Glutamatergic neuron (in vitro differentiated cells): ENCODE results near the gene CCDC93. TPM values are rescaled to one million over a fixed set of nuclear protein-coding genes. Genes with fewer than 3 reads are reported as not detected.
A peak's percentile ranks its signal among the peaks of the same experiment; 100 is the strongest.

ENCODE experiments used
- DNase-seq: peaks from one replicate; pipeline ENCODE4 v3.0.0; 2022
- H3K27ac Mint-ChIP-seq: one replicate; pipeline ENCODE4 v1.8.0; 2020; ENCODE audit warnings: mild to moderate bottlenecking, mixed read lengths, inconsistent platforms; ENCODE audit not compliant: unreplicated experiment
- H3K27me3 Mint-ChIP-seq: one replicate; pipeline ENCODE4 v1.8.0; 2020; ENCODE audit warnings: mild to moderate bottlenecking, moderate library complexity, mixed read lengths, inconsistent platforms; ENCODE audit not compliant: unreplicated experiment
- H3K36me3 Mint-ChIP-seq: one replicate; pipeline ENCODE4 v1.8.0; 2020; ENCODE audit warnings: mild to moderate bottlenecking, mixed read lengths, inconsistent platforms; ENCODE audit not compliant: unreplicated experiment
- H3K4me1 Mint-ChIP-seq: one replicate; pipeline ENCODE4 v1.8.0; 2020; ENCODE audit warnings: mild to moderate bottlenecking, low read depth, mixed read lengths, inconsistent platforms; ENCODE audit not compliant: unreplicated experiment
- H3K4me3 Mint-ChIP-seq: one replicate; pipeline ENCODE4 v1.8.0; 2020; ENCODE audit warnings: mild to moderate bottlenecking, mixed read lengths, inconsistent platforms; ENCODE audit not compliant: unreplicated experiment
- H3K9me3 Mint-ChIP-seq: one replicate; pipeline ENCODE4 v1.8.0; 2020; ENCODE audit warnings: mild to moderate bottlenecking, moderate library complexity, mixed read lengths, inconsistent platforms; ENCODE audit not compliant: unreplicated experiment
- total RNA-seq: library from RNA; stranded (reverse); fragmentation: NEBNext Ultra II Directional; extraction: Animal tissue kit (Norgen Biotek cat#: 25700); gene quantifications from one replicate; pipeline ENCODE4 v1.2.1, GENCODE V29; 2021; ENCODE audit not compliant: unreplicated experiment
- TF ChIP-seq, protein P1 (sequence below): fragments of 200-600 bp; sonication (generic); IDR thresholded peaks from one replicate; pipeline ENCODE4 v1.5.0; 2021; ENCODE audit not compliant: partially characterized antibody, unreplicated experiment

Gene CCDC93
- total RNA-seq, 1 donor from 2014 or later: 32.6 TPM

DNA sequence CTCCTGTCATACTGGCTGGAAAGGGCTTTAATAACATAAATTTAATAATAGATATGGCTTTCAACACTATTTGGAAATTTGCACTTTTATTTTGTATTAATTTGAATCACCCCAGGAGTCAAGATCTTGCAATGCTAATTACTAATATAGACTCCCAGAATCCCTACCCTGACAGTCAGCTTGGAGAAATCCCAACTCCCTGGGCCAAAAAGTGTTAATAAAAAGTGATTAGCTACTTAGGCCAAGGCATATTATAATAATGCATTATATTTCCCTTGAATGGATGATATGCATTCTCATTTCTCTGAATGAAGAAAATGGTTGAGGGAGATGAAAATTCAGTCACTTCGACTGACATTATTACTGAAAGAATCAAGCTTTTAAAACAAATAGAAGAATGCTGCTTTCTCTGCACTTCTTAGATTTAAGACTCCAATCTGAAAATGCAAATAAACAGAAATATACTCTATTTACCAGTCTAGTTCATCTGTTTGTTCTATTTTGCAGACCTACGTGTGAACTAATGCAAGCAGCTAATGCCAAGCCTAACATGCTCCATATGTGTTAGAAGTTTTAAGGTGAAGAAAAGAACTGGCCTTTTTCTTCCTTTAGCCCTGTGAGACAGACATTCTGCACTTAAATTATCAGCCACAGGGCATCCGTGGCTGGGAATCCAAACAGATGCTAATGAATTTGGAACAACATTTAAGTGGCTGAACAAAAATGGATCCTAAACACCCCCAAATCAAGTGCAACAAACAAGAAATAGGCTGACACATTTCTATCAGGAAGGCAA lies 40.5 kb upstream of the CCDC93 start:
- Mint-ChIP-seq H3K9me3 (no peaks in the 10 kb centered on the region), H3K4me3 (peak overlapping the region; percentile 67), H3K4me1 (peaks cover 30% of the 10 kb centered on the region), H3K36me3 (no peaks in the 10 kb centered on the region), H3K27ac (peak overlapping the region; percentile 77), H3K27me3 (peaks cover 3% of the 10 kb centered on the region)
- no peak for DNase-seq
- TF ChIP-seq, protein P1, sequence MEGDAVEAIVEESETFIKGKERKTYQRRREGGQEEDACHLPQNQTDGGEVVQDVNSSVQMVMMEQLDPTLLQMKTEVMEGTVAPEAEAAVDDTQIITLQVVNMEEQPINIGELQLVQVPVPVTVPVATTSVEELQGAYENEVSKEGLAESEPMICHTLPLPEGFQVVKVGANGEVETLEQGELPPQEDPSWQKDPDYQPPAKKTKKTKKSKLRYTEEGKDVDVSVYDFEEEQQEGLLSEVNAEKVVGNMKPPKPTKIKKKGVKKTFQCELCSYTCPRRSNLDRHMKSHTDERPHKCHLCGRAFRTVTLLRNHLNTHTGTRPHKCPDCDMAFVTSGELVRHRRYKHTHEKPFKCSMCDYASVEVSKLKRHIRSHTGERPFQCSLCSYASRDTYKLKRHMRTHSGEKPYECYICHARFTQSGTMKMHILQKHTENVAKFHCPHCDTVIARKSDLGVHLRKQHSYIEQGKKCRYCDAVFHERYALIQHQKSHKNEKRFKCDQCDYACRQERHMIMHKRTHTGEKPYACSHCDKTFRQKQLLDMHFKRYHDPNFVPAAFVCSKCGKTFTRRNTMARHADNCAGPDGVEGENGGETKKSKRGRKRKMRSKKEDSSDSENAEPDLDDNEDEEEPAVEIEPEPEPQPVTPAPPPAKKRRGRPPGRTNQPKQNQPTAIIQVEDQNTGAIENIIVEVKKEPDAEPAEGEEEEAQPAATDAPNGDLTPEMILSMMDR: no peak

DNA sequence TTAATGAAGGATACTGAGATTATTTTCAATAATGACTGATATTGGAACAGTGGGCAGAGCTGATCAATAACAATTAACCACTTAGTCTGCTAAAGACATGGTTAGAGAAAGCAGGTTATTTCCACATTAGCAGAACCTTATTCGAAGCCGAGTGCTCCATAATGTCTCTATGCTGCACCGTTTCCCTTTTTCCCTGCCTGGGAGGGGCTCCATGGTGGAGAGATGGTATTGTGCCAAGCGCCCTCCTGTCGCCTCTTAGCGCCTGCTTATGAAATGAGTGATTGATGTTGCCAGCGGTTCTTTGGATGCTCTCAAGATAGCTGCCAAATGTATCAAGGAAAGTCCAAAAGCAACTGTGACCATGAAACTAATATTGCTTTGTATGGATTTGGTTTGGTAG lies 39.8 kb upstream of the CCDC93 start:
- peak overlapping the region; percentile 63 for H3K27ac Mint-ChIP-seq
- H3K36me3 Mint-ChIP-seq: no peaks in the 10 kb centered on the region
- peaks cover 30% of the 10 kb centered on the region for H3K4me1 Mint-ChIP-seq
- H3K4me3 Mint-ChIP-seq: peak overlapping the region; percentile 45
- H3K9me3 Mint-ChIP-seq: no peaks in the 10 kb centered on the region
- H3K27me3 Mint-ChIP-seq: peaks cover 3% of the 10 kb centered on the region
- TF ChIP-seq, protein P1: no peak
- DNase-seq: peak; percentile 36

DNA sequence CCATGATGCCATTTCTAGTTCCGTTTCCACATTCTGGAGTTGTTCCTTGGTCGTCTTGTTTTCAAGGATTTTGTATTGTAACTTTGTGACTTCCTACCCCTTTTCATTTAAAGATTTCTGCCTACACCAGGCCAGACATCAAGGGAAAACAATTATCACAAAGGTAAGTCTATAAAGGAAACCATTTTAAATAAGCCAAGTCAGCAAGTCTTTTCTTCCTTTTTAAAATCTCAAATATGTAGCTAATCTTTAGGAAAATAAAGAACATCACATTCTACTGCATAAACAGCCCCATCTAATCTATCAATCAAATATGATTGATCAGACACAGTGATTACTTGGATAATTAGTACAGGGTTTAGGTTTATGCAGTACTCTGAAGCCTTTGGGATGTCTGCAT lies 38.6 kb upstream of the CCDC93 start:
- Mint-ChIP-seq H3K36me3 (no peaks in the 10 kb centered on the region), H3K4me1 (peaks cover 31% of the 10 kb centered on the region), H3K9me3 (no peaks in the 10 kb centered on the region), H3K27me3 (peaks cover 3% of the 10 kb centered on the region), H3K27ac (no peak overlapping the region), H3K4me3 (no peak overlapping the region)
- no peak for DNase-seq
- TF ChIP-seq, protein P1: no peak

DNA sequence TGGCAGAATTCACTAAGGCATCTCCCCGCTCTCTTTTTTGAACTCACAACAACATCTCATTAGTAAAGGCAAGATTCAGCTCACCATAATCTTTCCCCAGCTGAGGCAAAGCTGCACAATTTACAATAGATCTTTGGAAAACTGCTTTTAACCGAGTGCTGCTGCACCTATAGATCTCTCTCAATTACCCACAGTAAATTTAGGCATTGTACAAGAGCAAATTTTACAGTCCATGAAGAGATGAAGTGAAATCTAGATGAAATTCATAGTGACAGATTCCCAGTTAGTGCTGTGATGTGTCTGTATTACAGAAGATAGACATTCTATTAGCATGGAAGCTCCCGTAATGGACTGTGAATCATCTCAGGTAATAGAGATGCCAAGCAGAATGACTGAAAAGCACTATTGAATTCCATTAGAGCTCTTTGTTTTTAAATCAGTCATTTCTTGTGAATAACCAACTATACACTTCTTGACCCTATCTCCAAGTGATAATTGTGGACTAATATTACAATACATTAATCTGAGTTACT lies 38.0 kb upstream of the CCDC93 start:
- H3K4me3 Mint-ChIP-seq: no peak overlapping the region
- no peak for DNase-seq
- peaks cover 32% of the 10 kb centered on the region for H3K4me1 Mint-ChIP-seq
- peaks cover 3% of the 10 kb centered on the region for H3K27me3 Mint-ChIP-seq
- H3K27ac Mint-ChIP-seq: no peak overlapping the region
- TF ChIP-seq, protein P1: no peak
- no peaks in the 10 kb centered on the region for H3K36me3 Mint-ChIP-seq
- no peaks in the 10 kb centered on the region for H3K9me3 Mint-ChIP-seq

DNA sequence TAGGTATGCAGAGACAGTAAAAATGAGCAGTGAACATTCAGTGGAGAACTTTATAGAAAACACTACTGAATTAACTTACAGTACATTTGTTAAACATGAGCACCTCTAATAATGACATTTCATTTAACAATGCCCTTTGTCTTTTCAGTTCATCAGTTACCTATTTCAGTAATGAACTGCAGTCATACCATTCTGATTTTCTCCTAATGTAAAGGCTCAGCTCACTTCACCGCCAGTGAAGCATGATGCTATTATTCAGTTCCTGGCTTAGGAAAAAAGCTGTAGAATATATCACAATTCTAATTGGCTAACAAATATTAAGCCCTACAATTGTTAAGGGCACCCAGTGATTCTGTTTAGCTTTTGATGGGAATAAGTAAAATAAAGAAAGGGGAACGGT lies 37.1 kb upstream of the CCDC93 start:
- peaks cover 32% of the 10 kb centered on the region for H3K4me1 Mint-ChIP-seq
- TF ChIP-seq, protein P1: no peak
- peaks cover 3% of the 10 kb centered on the region for H3K27me3 Mint-ChIP-seq
- no peaks in the 10 kb centered on the region for H3K9me3 Mint-ChIP-seq
- H3K27ac Mint-ChIP-seq: no peak overlapping the region
- no peaks in the 10 kb centered on the region for H3K36me3 Mint-ChIP-seq
- DNase-seq: no peak
- H3K4me3 Mint-ChIP-seq: no peak overlapping the region
